GM19351 (cell line): Measurements from ENCODE around the gene FKBP9.

Source experiments
- ATAC-seq: cut with Tn5 transposase; IDR thresholded peaks from one replicate; pipeline ENCODE4 v1.9.1; 2021; ENCODE audit warnings: mild to moderate bottlenecking, moderate library complexity; ENCODE audit not compliant: unreplicated experiment

Gene FKBP9

GRCh38 chr7:33055158-33055557, 97.9 kb downstream of the FKBP9 start:
- ATAC-seq = no peak
